Nephron (organoid): Measurements from ENCODE around the gene FHOD3.

Experiments used
- H3K27ac Mint-ChIP-seq, 3 experiments: 2 replicates each; pipeline ENCODE4 v1.8.0; 2020; ENCODE audit warnings: mixed read lengths in 3 of 3, mild to moderate bottlenecking in 2 of 3, moderate library complexity in 1 of 3
- H3K27me3 Mint-ChIP-seq: 2 replicates; pipeline ENCODE4 v1.8.0; 2021; ENCODE audit warnings: low read depth, mild to moderate bottlenecking, moderate library complexity, mixed read lengths
- H3K36me3 Mint-ChIP-seq: 2 replicates; pipeline ENCODE4 v1.8.0; 2020; ENCODE audit warnings: low read depth, mixed read lengths
- H3K4me1 Mint-ChIP-seq: 2 replicates; pipeline ENCODE4 v1.8.0; 2020; ENCODE audit warnings: mixed read lengths
- H3K4me3 Mint-ChIP-seq, 3 experiments: 2 replicates each; pipeline ENCODE4 v1.8.0; 2020; ENCODE audit warnings: mild to moderate bottlenecking in 3 of 3, mixed read lengths in 3 of 3, moderate library complexity in 2 of 3
- H3K9me3 Mint-ChIP-seq: 2 replicates; pipeline ENCODE4 v1.8.0; 2020; ENCODE audit warnings: mixed read lengths
- TF ChIP-seq, protein P1 (sequence below), 3 experiments: fragments of 200-600 bp; sonication (generic); IDR thresholded peaks; one replicate each; pipeline ENCODE4 v1.5.0; 2021; ENCODE audit warnings: antibody characterized with exemption in 3 of 3; ENCODE audit not compliant: unreplicated experiment in 3 of 3

The FHOD3 gene

DNA sequence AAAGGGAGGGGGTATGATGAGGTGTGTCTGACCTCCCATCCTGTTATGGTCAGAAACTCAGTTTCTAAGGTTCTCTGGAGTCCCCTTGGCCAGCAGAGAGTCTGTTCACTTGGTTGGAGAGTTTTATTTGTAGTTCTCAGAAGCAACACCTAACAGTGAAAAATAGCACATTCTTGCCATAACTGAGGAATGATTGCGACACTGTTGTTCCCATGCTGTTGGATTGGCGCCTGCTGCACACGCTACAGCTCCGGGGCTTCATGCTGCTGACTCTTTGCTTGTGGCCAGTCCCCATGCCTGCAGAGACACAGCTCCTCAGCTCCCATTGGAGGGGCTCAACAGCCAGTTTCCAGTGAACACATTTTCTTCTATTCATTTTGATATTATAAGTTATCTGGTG is 489.2 kb downstream of the FHOD3 start:
- no peaks in the 10 kb centered on the region for H3K4me1 Mint-ChIP-seq
- no peak overlapping the region for H3K27ac Mint-ChIP-seq
- H3K4me3 Mint-ChIP-seq: no peak overlapping the region
- no peaks in the 10 kb centered on the region for H3K27me3 Mint-ChIP-seq
- TF ChIP-seq, protein P1, sequence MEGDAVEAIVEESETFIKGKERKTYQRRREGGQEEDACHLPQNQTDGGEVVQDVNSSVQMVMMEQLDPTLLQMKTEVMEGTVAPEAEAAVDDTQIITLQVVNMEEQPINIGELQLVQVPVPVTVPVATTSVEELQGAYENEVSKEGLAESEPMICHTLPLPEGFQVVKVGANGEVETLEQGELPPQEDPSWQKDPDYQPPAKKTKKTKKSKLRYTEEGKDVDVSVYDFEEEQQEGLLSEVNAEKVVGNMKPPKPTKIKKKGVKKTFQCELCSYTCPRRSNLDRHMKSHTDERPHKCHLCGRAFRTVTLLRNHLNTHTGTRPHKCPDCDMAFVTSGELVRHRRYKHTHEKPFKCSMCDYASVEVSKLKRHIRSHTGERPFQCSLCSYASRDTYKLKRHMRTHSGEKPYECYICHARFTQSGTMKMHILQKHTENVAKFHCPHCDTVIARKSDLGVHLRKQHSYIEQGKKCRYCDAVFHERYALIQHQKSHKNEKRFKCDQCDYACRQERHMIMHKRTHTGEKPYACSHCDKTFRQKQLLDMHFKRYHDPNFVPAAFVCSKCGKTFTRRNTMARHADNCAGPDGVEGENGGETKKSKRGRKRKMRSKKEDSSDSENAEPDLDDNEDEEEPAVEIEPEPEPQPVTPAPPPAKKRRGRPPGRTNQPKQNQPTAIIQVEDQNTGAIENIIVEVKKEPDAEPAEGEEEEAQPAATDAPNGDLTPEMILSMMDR (IDR thresholded peaks at IDR 0.05; ENCODE audit: unreplicated experiment in 3 of 3): no peak
- no peaks in the 10 kb centered on the region for H3K9me3 Mint-ChIP-seq
- peaks cover 40% of the 10 kb centered on the region for H3K36me3 Mint-ChIP-seq

GRCh38 chr18:36792634-36793283 is 495.2 kb downstream of the FHOD3 start:
- no peaks in the 10 kb centered on the region for H3K27me3 Mint-ChIP-seq
- H3K4me3 Mint-ChIP-seq: no peak overlapping the region
- H3K36me3 Mint-ChIP-seq: peaks cover 78% of the 10 kb centered on the region
- H3K4me1 Mint-ChIP-seq: no peaks in the 10 kb centered on the region
- TF ChIP-seq, protein P1 (IDR thresholded peaks at IDR 0.05; ENCODE audit: unreplicated experiment in 3 of 3): no peak
- no peak overlapping the region for H3K27ac Mint-ChIP-seq
- H3K9me3 Mint-ChIP-seq: no peaks in the 10 kb centered on the region

DNA sequence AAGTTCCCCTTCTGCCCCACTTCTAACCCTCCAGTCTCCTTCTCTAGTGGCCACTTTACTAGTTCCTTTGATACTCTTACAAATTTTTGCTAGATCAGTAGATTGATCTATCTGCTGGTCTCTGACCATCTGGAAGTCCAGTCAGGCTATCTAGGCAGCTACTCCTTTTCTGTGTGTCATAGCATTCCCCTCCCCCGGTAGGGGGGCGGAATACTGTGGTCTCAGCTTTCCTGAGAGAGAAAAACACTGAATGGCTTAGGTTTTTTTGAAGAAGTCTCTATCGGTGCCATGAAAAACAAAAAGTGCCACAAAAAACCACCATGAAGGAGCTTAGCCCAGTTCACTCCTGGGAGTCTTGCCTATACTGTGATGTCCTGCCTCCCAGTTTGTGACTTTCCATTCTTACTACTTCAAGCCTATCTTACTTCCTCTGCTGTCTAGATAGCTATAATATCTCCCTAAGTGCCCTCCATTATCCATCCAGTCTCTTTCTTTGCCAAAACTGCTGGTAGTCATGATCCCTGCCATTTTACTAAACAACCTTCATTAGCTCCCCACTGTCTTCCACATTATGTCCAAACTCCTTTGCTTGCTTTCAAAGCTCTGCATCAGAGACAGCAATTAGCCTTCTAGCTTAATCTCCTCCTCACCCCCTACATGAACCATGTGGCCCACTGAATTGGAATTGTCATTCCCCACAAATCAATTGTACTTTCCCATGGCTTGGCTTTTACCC is 501.4 kb downstream of the FHOD3 start:
- no peaks in the 10 kb centered on the region for H3K27me3 Mint-ChIP-seq
- H3K27ac Mint-ChIP-seq: no peak overlapping the region
- TF ChIP-seq, protein P1 (IDR thresholded peaks at IDR 0.05; ENCODE audit: unreplicated experiment in 3 of 3): no peak
- H3K36me3 Mint-ChIP-seq: peaks cover 79% of the 10 kb centered on the region
- peaks cover 3% of the 10 kb centered on the region for H3K9me3 Mint-ChIP-seq
- no peak overlapping the region for H3K4me3 Mint-ChIP-seq
- no peaks in the 10 kb centered on the region for H3K4me1 Mint-ChIP-seq

GRCh38 chr18:36805105-36805504 is 507.6 kb downstream of the FHOD3 start:
- Mint-ChIP-seq H3K4me1 (no peaks in the 10 kb centered on the region), H3K4me3 (no peak overlapping the region), H3K27me3 (no peaks in the 10 kb centered on the region), H3K27ac (no peak overlapping the region), H3K9me3 (peaks cover 3% of the 10 kb centered on the region), H3K36me3 (peaks cover 72% of the 10 kb centered on the region)
- TF ChIP-seq, protein P1 (IDR thresholded peaks at IDR 0.05; ENCODE audit: unreplicated experiment in 3 of 3): no peak

GRCh38 chr18:36808681-36809080 is 511.2 kb downstream of the FHOD3 start:
- no peak overlapping the region for H3K27ac Mint-ChIP-seq
- peaks cover 47% of the 10 kb centered on the region for H3K36me3 Mint-ChIP-seq
- H3K27me3 Mint-ChIP-seq: no peaks in the 10 kb centered on the region
- H3K4me3 Mint-ChIP-seq: no peak overlapping the region
- TF ChIP-seq, protein P1 (IDR thresholded peaks at IDR 0.05; ENCODE audit: unreplicated experiment in 3 of 3): no peak
- no peaks in the 10 kb centered on the region for H3K4me1 Mint-ChIP-seq
- no peaks in the 10 kb centered on the region for H3K9me3 Mint-ChIP-seq
